ENCODE results near the gene UFD1. TPM values are rescaled to one million over a fixed set of nuclear protein-coding genes. Genes with fewer than 3 reads are reported as not detected.
A peak's percentile ranks its signal among the peaks of the same experiment; 100 is the strongest.

The UFD1 gene
- total RNA-seq, 4 donors from 2014 or later, result 33.0 to 57.4 (median 45.6) TPM

DNA sequence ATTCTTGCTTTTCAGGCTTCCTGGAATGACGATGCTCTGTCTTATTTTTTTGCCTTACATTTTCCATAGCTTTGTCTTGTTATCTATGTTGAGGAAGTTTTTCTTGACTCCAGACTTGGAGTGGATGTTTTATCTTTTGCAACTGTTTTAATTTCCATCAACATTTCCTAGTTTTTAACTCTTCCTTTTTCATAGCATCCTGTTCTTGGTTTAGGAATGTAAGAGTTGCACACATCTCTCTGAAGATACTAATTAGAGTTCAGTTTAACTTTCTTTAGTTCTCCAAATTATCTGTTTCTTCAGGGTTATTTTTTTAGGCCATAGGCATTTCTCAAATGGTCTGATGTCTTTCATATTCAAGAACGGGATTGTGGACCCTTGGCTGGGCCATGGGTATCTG lies 34.8 kb upstream of the UFD1 start:
- Histone ChIP-seq H3K4me3 (no peak overlapping the region), H3K27me3 (no peaks in the 10 kb centered on the region), H3K36me3 (no peaks in the 10 kb centered on the region), H3K4me1 (no peaks in the 10 kb centered on the region), H3K27ac (no peak overlapping the region), H3K9me3 (no peaks in the 10 kb centered on the region)
- TF ChIP-seq, protein P1, sequence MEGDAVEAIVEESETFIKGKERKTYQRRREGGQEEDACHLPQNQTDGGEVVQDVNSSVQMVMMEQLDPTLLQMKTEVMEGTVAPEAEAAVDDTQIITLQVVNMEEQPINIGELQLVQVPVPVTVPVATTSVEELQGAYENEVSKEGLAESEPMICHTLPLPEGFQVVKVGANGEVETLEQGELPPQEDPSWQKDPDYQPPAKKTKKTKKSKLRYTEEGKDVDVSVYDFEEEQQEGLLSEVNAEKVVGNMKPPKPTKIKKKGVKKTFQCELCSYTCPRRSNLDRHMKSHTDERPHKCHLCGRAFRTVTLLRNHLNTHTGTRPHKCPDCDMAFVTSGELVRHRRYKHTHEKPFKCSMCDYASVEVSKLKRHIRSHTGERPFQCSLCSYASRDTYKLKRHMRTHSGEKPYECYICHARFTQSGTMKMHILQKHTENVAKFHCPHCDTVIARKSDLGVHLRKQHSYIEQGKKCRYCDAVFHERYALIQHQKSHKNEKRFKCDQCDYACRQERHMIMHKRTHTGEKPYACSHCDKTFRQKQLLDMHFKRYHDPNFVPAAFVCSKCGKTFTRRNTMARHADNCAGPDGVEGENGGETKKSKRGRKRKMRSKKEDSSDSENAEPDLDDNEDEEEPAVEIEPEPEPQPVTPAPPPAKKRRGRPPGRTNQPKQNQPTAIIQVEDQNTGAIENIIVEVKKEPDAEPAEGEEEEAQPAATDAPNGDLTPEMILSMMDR (IDR thresholded peaks at IDR 0.05), result no peak
- no peak for TF ChIP-seq POLR2A (IDR thresholded peaks at IDR 0.05)
- DNase-seq, result no peak
- intact Hi-C loops (cut with DNase I), result loop anchor here (10.0 kb wide), 1 partner anchor 101 kb away; no protein-coding TSS in a partner anchor
- WGBS, 2 donors, result 6 to 50% methylated on average over 1 to 2 of the region's 2 CpGs

DNA sequence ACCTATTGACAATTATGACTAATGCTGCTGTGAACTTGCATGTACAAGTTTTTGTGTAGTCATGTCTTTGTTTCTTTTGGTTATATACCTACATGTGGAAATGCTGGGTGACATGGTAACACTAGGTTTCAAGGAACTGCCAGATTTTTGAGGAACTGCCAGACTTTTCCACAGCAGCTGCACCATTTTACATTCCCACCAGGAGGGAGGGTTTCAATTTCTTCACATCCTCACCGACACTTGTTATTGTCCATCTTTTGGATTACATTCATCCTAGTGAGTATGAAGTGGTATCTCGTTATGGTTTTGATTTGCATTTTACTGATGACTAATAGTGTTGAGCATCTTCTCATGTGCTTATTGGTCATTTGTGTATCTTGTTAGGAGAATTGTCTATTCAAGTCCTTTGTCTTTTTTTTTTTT lies 31.9 kb upstream of the UFD1 start:
- Histone ChIP-seq H3K27ac (peak overlapping the region in 2 of 4 donors; percentile 26 to 30), H3K4me3 (no peak overlapping the region), H3K4me1 (no peaks in the 10 kb centered on the region), H3K27me3 (no peaks in the 10 kb centered on the region), H3K36me3 (no peaks in the 10 kb centered on the region), H3K9me3 (no peaks in the 10 kb centered on the region)
- WGBS, 2 donors, result 45 to 56% methylated on average over 2 of the region's 2 CpGs
- intact Hi-C loops (cut with DNase I), result loop anchor here (10.0 kb wide), 1 partner anchor 104 kb away; no protein-coding TSS in a partner anchor
- no peak for TF ChIP-seq POLR2A (IDR thresholded peaks at IDR 0.05)
- TF ChIP-seq, protein P1 (IDR thresholded peaks at IDR 0.05), result peak in 1 of 6 experiments; percentile 8
- no peak for DNase-seq

- Histone ChIP-seq H3K9me3 (no peaks in the 10 kb centered on the region), H3K4me1 (no peaks in the 10 kb centered on the region), H3K27ac (no peak overlapping the region), H3K4me3 (no peak overlapping the region), H3K36me3 (no peaks in the 10 kb centered on the region), H3K27me3 (no peaks in the 10 kb centered on the region)
- intact Hi-C loops (cut with DNase I), result loop anchor here (10.0 kb wide), 1 partner anchor 105 kb away; no protein-coding TSS in a partner anchor
- 96 to 100% methylated on average over 2 of the region's 2 CpGs for whole genome bisulfite sequencing, 2 donors
- TF ChIP-seq POLR2A (IDR thresholded peaks at IDR 0.05), result no peak
- TF ChIP-seq, protein P1 (IDR thresholded peaks at IDR 0.05), result no peak
- no peak for DNase-seq
Measured at GRCh38 chr22:19509923-19510322, 30.9 kb upstream of the UFD1 start.

DNA sequence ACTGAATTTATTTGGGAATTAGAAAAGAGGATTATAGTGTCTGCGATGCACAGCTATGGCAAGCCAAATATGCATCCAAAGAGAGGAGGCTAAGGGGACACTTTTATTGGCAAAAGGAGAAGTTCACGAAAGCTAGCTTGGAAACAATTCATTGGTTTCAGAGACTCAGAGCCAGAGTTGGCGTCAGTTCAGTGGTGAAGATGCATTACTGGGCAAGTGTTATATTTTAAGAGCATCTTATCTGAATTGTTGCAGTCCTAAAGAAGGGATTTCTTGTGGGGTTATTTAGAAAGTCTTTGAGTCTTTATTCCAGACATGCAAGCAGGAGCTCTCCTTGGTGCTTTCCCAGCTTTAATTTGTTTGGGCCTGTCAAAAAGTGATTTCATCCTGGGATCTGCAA lies 30.2 kb upstream of the UFD1 start:
- Histone ChIP-seq H3K27me3 (no peaks in the 10 kb centered on the region), H3K9me3 (no peaks in the 10 kb centered on the region), H3K36me3 (no peaks in the 10 kb centered on the region), H3K27ac (no peak overlapping the region), H3K4me1 (no peaks in the 10 kb centered on the region), H3K4me3 (no peak overlapping the region)
- intact Hi-C loops (cut with DNase I), result no loop called here
- TF ChIP-seq, protein P1 (IDR thresholded peaks at IDR 0.05), result no peak
- no peak for TF ChIP-seq POLR2A (IDR thresholded peaks at IDR 0.05)
- WGBS, 2 donors, result 53 to 70% methylated on average over 3 of the region's 3 CpGs
- no peak for DNase-seq

GRCh38 chr22:19508024-19508776 lies 29.2 kb upstream of the UFD1 start:
- Histone ChIP-seq H3K9me3 (no peaks in the 10 kb centered on the region), H3K27me3 (no peaks in the 10 kb centered on the region), H3K36me3 (no peaks in the 10 kb centered on the region), H3K4me1 (no peaks in the 10 kb centered on the region), H3K4me3 (no peak overlapping the region), H3K27ac (no peak overlapping the region)
- DNase-seq, result no peak
- TF ChIP-seq POLR2A (IDR thresholded peaks at IDR 0.05), result no peak
- TF ChIP-seq, protein P1 (IDR thresholded peaks at IDR 0.05), result no peak
- intact Hi-C loops (cut with DNase I), result no loop called here
- WGBS, 2 donors, result 87 to 91% methylated on average over 3 to 8 of the region's 10 CpGs

Data from esophagus squamous epithelium (tissue), 5 donors.